Gastroesophageal sphincter (tissue), 4 donors: ENCODE results near the gene TMPRSS3. TPM values are rescaled to one million over a fixed set of nuclear protein-coding genes. Genes with fewer than 3 reads are reported as not detected.

Source experiments
- ATAC-seq: fragments of 150-250 bp; one replicate; pipeline ENCODE4 v1.9.1; 2016; ENCODE audit warnings: mild to moderate bottlenecking, moderate library complexity
- H3K27ac ChIP-seq, 4 donors: fragments of 200-600 bp; sonication (generic) in 3 of 4; 1 replicate in 3 of 4; 2 replicates in 1 of 4; pipeline ENCODE4 v1.5.1; 2016 to 2019
- H3K27me3 ChIP-seq: fragments of 200-600 bp; sonication (generic); one replicate; pipeline ENCODE4 v1.5.1; 2019
- H3K36me3 ChIP-seq, 2 donors: fragments of 200-600 bp; sonication (generic); one replicate each; pipeline ENCODE4 v1.5.1; 2019; ENCODE audit warnings: control low read depth in 1 of 2
- H3K4me1 ChIP-seq, 3 donors: fragments of 200-600 bp; sonication (generic); 1 replicate in 2 of 3; 2 replicates in 1 of 3; pipeline ENCODE4 v1.5.1; 2016 to 2019; ENCODE audit warnings: control low read depth in 2 of 3
- H3K4me3 ChIP-seq, 2 donors: fragments of 200-600 bp; sonication (generic); one replicate each; pipeline ENCODE4 v1.5.1; 2019; ENCODE audit warnings: mild to moderate bottlenecking in 1 of 2, moderate library complexity in 1 of 2
- H3K9me3 ChIP-seq, 3 donors: fragments of 200-600 bp; sonication (generic); one replicate each; pipeline ENCODE4 v1.5.1; 2017 to 2019; ENCODE audit warnings: control low read depth in 2 of 3
- EP300 ChIP-seq: sonication (generic); formaldehyde crosslinking; IDR thresholded peaks from one replicate; pipeline ENCODE4 v1.6.1; 2017; ENCODE audit warnings: antibody characterized with exemption, mild to moderate bottlenecking
- POLR2A ChIP-seq, 2 donors: fragments of 450-650 bp; IDR thresholded peaks; one replicate each; pipeline ENCODE4 v1.6.1; 2017; ENCODE audit warnings: antibody characterized with exemption in 2 of 2, mild to moderate bottlenecking in 2 of 2, moderate library complexity in 1 of 2
- POLR2AphosphoS5 ChIP-seq: sonication (generic); formaldehyde crosslinking; IDR thresholded peaks from one replicate; pipeline ENCODE4 v1.6.1; 2017; ENCODE audit warnings: antibody characterized with exemption
- WGBS, 2 donors: methylation state at CpG; one replicate each; pipeline ENCODE4 v1.1.5; 2018; ENCODE audit warnings: low coverage in 1 of 2; 5-methylcytosine and 5-hydroxymethylcytosine counted together
- total RNA-seq, 4 donors: library from RNA; depleted of rRNA; stranded (reverse); fragments of >200 nt; gene quantifications; one replicate each; pipeline ENCODE4 v1.1.0, GENCODE V29; 2016
- TF ChIP-seq, protein P1 (sequence below), 4 experiments: fragments of 200-600 bp in 2 of 4; fragments of 450-650 bp in 2 of 4; sonication (generic) in 1 of 4; IDR thresholded peaks; one replicate each; pipeline ENCODE4 v1.5.1; 2017 to 2019; ENCODE audit warnings: antibody characterized with exemption in 4 of 4, mild to moderate bottlenecking in 2 of 4, moderate library complexity in 2 of 4

TMPRSS3 gene
- total RNA-seq, 4 donors from 2014 or later: 0.52 TPM; not detected in 3

DNA sequence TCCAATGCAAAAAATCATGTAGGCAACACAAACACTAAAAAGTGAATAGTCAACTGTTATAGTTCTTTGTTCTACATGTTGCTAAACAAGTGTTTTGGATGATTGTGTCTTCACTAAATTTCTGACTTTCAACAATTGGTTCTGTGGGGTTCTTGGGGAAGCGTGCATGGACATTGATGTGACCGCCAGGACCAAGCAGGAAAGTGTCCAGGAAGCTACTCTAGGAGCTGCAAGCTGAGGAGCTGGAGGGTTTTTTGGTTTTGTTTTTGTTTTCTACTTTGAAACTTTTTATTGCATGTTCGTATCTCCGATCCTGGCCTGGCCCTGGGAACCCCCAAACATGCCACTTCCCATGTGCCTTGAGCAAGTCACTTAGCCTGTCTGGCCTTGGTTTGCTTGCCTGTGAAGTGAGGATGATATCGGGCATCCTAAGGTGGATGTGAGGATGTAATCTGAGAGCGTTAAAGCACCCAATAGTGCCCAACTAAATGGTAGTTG is 8.0 kb downstream of the TMPRSS3 start:
- Histone ChIP-seq H3K27me3 (peaks cover 84% of the 10 kb centered on the region), H3K4me1 (no peaks in the 10 kb centered on the region), H3K27ac (no peak overlapping the region), H3K9me3 (peaks cover 0 to 3% (median 0%) of the 10 kb centered on the region in 3 donors), H3K36me3 (no peaks in the 10 kb centered on the region), H3K4me3 (no peak overlapping the region)
- no peak for ATAC-seq
- 80 to 93% methylated on average over 2 to 6 of the region's 6 CpGs for WGBS, 2 donors
- TF ChIP-seq POLR2AphosphoS5 (no peak), EP300 (no peak), POLR2A (IDR thresholded peaks at IDR 0.05) (no peak)
- TF ChIP-seq, protein P1, sequence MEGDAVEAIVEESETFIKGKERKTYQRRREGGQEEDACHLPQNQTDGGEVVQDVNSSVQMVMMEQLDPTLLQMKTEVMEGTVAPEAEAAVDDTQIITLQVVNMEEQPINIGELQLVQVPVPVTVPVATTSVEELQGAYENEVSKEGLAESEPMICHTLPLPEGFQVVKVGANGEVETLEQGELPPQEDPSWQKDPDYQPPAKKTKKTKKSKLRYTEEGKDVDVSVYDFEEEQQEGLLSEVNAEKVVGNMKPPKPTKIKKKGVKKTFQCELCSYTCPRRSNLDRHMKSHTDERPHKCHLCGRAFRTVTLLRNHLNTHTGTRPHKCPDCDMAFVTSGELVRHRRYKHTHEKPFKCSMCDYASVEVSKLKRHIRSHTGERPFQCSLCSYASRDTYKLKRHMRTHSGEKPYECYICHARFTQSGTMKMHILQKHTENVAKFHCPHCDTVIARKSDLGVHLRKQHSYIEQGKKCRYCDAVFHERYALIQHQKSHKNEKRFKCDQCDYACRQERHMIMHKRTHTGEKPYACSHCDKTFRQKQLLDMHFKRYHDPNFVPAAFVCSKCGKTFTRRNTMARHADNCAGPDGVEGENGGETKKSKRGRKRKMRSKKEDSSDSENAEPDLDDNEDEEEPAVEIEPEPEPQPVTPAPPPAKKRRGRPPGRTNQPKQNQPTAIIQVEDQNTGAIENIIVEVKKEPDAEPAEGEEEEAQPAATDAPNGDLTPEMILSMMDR (IDR thresholded peaks at IDR 0.05): no peak

DNA sequence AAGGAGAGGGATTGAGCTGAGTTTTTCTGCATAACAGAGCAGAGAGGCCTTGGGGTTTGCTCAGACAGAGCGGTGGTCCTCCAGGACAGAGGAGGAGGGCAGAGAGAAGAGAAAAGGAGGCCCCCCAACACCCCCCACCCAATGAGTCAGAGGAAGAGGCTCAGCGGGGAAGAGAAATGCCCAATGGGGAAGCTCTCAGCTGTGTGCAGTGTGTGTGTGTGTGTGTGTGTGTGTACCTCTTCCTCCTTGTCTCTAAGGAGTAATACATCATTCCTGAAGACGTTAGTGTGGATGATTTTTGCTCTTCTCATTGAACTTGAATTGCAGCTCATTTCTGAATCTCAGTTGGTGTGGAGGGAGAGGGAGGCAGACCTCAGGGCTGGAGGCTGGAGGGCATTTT is 8.7 kb downstream of the TMPRSS3 start:
- Histone ChIP-seq H3K27me3 (peaks cover 79% of the 10 kb centered on the region), H3K9me3 (peaks cover 0 to 11% (median 0%) of the 10 kb centered on the region in 3 donors), H3K27ac (no peak overlapping the region), H3K4me1 (no peaks in the 10 kb centered on the region), H3K4me3 (no peak overlapping the region), H3K36me3 (no peaks in the 10 kb centered on the region)
- TF ChIP-seq POLR2A (IDR thresholded peaks at IDR 0.05): no peak
- no peak for TF ChIP-seq POLR2AphosphoS5
- TF ChIP-seq, protein P1 (IDR thresholded peaks at IDR 0.05): no peak
- TF ChIP-seq EP300: no peak
- ATAC-seq: no peak
- 25 to 44% methylated on average over 2 to 3 of the region's 3 CpGs for WGBS, 2 donors

DNA sequence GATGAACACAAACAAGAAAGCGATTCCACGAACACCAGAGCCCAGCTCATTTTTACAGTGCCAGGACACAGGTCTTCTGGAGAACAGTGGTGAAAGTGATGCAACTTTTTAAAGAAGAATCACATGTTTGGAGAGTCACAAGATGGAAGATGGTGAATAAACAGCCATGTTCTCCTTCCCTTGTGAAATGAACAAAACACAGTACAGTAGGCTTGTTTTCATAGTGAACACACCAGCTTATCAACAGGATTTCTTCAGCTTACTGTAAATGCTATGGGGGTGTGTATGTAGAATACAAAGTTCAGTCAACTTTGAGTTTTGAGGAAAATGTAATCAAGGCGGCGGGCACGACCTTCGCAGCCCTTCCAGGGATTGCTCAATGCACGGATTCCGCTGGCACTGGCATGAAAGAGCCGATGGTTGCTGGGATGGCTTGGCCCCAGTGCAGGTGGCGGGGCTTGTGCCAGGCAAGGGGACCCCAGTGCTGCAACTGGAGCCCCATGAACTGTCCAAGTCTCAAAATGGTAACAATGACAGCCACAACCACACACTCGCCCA is 9.7 kb downstream of the TMPRSS3 start:
- WGBS, 2 donors: 89% methylated on average over 7 to 10 of the region's 11 CpGs
- Histone ChIP-seq H3K36me3 (no peaks in the 10 kb centered on the region), H3K4me1 (no peaks in the 10 kb centered on the region), H3K27ac (no peak overlapping the region), H3K4me3 (no peak overlapping the region), H3K27me3 (peaks cover 69% of the 10 kb centered on the region), H3K9me3 (peaks cover 0 to 21% (median 0%) of the 10 kb centered on the region in 3 donors)
- no peak for ATAC-seq
- no peak for TF ChIP-seq POLR2AphosphoS5
- TF ChIP-seq, protein P1 (IDR thresholded peaks at IDR 0.05): no peak
- TF ChIP-seq EP300: no peak
- TF ChIP-seq POLR2A (IDR thresholded peaks at IDR 0.05): no peak

DNA sequence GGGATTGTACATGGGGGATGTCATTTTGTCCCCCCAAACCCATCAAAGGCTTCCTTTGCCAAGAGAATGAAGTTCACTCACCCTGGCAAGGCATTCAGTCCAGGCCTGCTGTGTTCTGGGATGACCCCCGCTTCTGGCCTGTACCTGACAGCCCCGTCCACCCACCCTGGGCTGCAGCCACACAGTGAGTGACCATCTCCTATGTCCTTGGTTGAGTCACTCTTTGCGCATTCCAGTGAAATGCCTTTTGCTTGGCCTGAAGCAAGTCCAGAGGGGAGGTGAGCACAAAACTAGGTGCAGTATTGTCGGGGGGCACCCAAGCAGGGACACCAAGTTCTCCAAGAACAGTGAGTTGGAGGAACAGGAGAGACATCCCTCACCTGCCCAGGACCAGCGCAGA is 10.2 kb downstream of the TMPRSS3 start:
- TF ChIP-seq EP300 (no peak), POLR2AphosphoS5 (no peak), POLR2A (IDR thresholded peaks at IDR 0.05) (no peak)
- TF ChIP-seq, protein P1 (IDR thresholded peaks at IDR 0.05): no peak
- peaks cover 0 to 21% (median 0%) of the 10 kb centered on the region in 3 donors for H3K9me3 ChIP-seq
- H3K4me1 ChIP-seq: no peaks in the 10 kb centered on the region
- 91 to 100% methylated on average over 1 to 3 of the region's 5 CpGs for WGBS, 2 donors
- H3K36me3 ChIP-seq: no peaks in the 10 kb centered on the region
- H3K27me3 ChIP-seq: peaks cover 64% of the 10 kb centered on the region
- H3K27ac ChIP-seq: no peak overlapping the region
- H3K4me3 ChIP-seq: no peak overlapping the region
- ATAC-seq: no peak

DNA sequence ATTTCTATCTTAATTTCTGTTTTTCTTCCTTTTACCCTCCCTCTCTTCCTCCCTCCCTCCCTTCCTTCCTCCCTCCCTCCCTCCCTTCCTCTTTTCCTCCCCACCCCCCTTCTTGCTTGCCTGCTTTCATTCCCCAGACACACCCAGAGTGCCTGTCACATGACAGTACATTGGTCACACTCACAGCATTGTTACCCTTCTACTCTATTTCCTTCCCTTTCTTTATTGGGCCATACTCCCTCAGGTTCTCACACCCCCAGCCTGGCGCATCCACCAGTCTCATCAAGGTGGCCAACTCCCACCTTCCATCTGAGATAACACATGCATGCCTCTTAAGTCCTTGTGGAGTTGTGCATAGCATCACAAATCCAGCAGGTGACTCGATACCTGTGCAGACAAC is 10.9 kb downstream of the TMPRSS3 start:
- Histone ChIP-seq H3K9me3 (peaks cover 0 to 21% (median 0%) of the 10 kb centered on the region in 3 donors), H3K4me1 (no peaks in the 10 kb centered on the region), H3K27me3 (peaks cover 63% of the 10 kb centered on the region), H3K36me3 (no peaks in the 10 kb centered on the region), H3K27ac (no peak overlapping the region), H3K4me3 (no peak overlapping the region)
- 67 to 100% methylated on average over 1 of the region's 2 CpGs for WGBS, 2 donors
- TF ChIP-seq POLR2AphosphoS5: no peak
- TF ChIP-seq, protein P1 (IDR thresholded peaks at IDR 0.05): no peak
- no peak for TF ChIP-seq POLR2A (IDR thresholded peaks at IDR 0.05)
- no peak for TF ChIP-seq EP300
- ATAC-seq: no peak
